ENCODE results near the gene KRTAP2-1.
"Not testable (repeated sequence)": the region's sequence is repeated elsewhere in the genome, so short reads cannot be mapped to it uniquely, and the experiment has no call there.

KRTAP2-1 gene, protein sequence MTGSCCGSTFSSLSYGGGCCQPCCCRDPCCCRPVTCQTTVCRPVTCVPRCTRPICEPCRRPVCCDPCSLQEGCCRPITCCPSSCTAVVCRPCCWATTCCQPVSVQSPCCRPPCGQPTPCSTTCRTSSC

GRCh38 chr17:41046735-41047465 lies at the start of gene KRTAP2-1:
Gene KRTAP2-1 (minus strand): TSS chr17:41047316. CDS start chr17:41047267, 49 bp downstream.
- not testable (repeated sequence) for DNase-seq

DNA sequence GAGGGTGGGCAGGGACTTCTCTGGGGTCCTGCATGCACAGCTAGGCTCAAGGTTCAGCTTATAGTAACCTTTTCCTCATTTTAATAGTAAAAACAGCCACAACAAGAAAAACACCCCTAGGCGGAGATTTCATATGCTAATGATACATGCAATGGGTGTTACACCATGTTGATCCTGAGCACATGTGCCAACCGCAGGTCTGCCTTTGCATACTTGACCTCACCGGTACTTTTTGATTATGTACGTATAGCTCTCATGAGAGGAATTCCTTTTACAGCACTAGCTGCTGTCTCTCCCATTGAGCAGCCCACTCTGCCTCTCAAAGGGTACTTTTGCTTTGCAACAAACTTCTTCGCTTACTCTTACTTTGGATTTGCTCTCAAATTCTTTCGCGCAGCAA lies 48.9 kb upstream of the KRTAP2-1 start:
- no peak for DNase-seq

GRCh38 chr17:41088760-41089352 lies 41.7 kb upstream of the KRTAP2-1 start:
- DNase-seq, result not testable (repeated sequence)

- DNase-seq, result not testable (repeated sequence)
Measured at GRCh38 chr17:41084100-41084856, 37.2 kb upstream of the KRTAP2-1 start, which contains the start of gene KRTAP4-7. Gene KRTAP4-7 (plus strand): TSS chr17:41084150. CDS start chr17:41084207, 57 bp downstream.

- not testable (repeated sequence) for DNase-seq
Measured at GRCh38 chr17:41083427-41083826, 36.3 kb upstream of the KRTAP2-1 start.

GRCh38 chr17:41082626-41083025 lies 35.5 kb upstream of the KRTAP2-1 start:
- no peak for DNase-seq

DNA sequence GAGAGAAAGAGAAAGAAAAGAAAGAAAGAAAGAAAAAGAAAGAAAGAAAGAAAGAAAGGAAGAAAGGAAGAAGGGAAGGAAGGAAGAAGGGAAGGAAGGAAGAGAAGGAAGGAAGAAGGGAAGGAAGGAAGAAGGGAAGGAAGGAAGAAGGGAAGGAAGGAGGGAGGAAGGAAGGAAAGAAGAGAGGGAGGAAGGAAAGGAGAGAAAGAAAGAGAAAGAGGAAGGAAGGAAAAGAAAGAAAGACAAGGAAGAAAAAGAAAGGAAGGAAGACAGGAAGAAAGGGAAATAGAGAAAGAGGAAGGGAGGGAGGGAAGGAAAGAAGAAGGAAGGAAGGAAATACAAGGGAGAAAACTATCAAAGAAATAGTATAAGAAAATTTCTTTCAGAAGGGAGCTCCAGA lies 29.7 kb upstream of the KRTAP2-1 start:
- no peak for DNase-seq

GRCh38 chr17:41073676-41074075 lies 26.6 kb upstream of the KRTAP2-1 start:
- DNase-seq, result no peak

- DNase-seq, result no peak
Measured at GRCh38 chr17:41071606-41072360, 24.7 kb upstream of the KRTAP2-1 start.

- no peak for DNase-seq
Measured at GRCh38 chr17:41069031-41069430, 21.9 kb upstream of the KRTAP2-1 start.

DNA sequence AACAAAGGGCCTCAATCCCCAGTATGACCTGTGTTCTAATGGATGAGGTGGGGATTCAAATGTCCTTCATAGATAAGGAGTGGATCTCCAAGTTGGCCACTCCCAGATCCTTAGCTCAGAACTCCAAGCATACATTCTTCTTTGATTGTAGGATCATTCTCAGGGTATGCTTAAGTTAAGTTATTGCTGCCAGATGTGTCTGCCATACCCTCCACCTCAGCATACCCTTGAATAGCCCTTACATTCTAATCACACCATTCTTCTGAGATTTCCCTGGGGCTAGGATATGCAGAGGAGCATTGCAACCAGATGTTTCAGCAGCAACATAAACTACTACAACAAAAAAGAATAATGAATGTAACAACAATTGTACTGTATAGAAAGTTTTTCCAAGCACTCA lies 20.2 kb upstream of the KRTAP2-1 start:
- no peak for DNase-seq

GRCh38 chr17:41065829-41066624 lies 18.9 kb upstream of the KRTAP2-1 start, which contains the start of gene KRTAP2-4:
Gene KRTAP2-4 (minus strand): TSS chr17:41065879. CDS start chr17:41065845, 34 bp downstream.
- no peak for DNase-seq

DNA sequence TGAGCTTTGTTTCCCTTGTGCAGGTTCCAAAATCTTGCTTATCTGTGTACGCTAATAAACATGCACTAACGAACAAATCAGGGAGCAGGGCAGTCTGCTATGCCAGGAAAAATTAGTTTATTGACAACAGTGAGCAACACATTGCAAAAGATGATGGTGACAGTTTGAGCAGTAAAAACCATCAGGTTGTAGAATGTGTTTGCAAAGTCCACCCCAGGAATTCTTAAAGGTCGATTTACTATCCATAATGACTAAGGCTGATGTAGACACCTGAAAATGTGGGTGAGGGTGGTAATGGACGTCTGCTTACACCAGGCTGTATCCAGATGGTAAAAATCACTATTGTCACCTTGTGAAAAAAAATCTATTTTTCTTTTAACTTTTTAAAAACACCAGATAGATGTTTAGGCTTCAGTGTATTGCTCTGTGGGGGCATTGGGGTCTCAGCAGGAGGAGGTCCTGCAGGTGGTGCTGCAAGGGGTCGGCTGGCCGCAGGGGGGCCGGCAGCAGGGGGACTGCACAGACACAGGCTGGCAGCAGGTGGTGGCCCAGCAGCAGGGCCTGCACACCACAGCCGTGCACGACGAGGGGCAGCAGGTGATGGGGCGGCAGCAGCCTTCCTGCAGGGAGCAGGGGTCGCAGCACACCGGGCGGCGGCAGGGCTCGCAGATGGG lies 18.0 kb upstream of the KRTAP2-1 start:
- DNase-seq, result not testable (repeated sequence)

DNA sequence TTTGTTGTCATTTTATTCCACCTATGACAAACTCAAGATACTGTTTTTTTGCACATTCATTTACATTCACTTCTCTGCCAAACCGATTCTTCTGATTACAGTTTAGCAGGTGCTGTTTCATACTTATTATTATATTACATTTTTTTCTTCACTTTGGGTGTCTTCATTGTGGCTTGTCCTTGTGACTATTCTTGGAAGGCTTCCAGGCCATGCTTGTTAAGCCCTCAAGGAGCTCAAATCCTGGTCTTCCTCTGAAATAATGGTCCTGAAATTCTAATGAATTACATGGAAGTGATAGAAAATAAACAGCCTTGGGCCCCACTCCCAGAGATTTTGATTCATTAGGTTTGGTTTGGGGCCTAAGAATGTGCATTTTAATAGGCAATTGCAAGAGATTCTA lies 17.2 kb upstream of the KRTAP2-1 start:
- no peak for DNase-seq

DNA sequence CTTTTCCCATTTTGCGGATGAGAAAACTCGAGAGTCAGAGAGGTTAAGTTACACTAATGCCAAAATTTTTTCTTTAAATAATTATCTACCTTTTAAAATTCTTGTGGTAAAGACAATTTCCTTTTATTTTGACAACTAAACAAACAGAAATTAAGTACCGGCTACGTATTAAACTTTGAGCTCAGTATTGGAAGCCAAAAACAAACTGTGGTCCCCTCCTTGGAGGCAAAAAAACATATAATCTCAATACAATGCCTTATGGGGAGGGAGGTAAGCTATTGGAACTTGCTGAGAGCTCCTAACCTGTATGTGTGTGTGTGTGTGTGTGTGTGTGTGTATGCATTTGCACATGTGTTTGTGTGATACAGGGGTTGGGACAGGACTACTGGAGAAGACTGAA lies 16.3 kb upstream of the KRTAP2-1 start:
- no peak for DNase-seq

GRCh38 chr17:41061964-41062363 lies 14.8 kb upstream of the KRTAP2-1 start:
- no peak for DNase-seq

GRCh38 chr17:41060052-41060604 lies 13.0 kb upstream of the KRTAP2-1 start, which contains the start of gene KRTAP2-3:
Gene KRTAP2-3 (minus strand): TSS chr17:41060114. CDS start chr17:41060050, 64 bp downstream.
- no peak for DNase-seq

DNA sequence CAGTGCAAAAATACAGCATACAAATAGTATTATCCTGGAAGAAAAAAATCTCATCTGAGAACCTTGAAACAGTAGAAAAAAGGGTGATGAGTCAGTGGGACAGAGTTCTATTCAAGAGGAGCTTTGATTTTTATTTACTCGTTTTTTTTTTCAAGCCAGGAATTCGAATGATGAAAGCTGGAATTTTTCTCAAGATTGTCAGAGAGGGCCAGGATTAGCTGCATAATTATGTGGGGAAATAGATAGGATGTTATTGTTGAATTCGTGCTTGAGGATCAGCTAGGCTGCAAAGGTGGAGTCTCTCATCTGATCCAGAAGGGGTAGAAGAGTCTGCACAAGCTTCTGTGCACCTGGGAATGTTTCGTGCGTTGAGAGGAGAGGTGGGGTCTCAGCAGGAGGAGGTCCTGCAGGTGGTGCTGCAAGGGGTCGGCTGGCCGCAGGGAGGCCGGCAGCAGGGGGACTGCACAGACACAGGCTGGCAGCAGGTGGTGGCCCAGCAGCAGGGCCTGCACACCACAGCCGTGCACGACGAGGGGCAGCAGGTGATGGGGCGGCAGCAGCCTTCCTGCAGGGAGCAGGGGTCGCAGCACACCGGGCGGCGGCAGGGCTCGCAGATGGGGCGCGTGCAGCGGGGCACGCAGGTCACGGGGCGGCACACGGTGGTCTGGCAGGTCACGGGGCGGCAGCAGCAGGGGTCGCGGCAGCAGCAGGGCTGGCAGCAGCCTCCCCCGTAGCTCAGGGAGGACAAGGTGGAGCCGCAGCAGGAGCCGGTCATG lies 12.3 kb upstream of the KRTAP2-1 start:
- DNase-seq, result not testable (repeated sequence)

DNA sequence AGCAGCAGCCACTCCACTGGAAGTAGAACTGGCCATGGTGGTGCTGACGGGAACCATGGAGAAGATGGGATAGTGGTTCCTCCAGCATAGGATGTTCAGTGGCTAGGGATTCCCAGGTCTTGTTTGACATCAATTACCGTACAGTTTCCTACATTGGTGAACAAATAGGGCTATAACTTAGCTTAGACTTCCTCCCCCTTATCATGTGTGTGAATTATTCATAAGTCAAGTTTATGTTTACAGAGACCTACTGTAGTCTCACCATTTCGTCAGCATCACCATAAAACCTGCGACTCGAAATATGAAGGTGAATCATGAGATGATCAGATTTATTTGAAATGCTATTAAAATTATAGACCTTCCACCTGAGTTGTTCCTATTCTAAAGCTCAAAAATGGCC lies 11.6 kb upstream of the KRTAP2-1 start:
- no peak for DNase-seq

DNA sequence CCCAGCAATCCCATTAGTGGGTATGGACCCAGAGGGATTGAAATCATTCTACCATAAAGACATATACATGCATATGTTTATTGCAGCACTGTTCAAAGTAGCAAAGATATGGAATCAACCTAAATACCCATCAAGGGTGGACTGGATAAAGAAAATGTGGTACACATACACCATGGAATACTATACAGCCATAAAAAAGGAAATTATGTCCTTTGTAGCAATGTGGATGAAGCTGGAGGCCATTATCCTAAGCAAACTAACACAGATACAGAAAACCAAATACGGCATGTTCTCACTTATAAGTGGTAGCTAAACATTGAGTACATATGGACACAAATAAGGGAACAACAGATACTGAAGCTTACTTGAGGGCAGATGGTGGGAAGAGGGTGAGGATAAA lies 10.4 kb upstream of the KRTAP2-1 start:
- DNase-seq, result no peak
